Caco-2 (cell line): ENCODE data around the gene FAM120B. TPM values are rescaled to one million over a fixed set of nuclear protein-coding genes. Genes with fewer than 3 reads are reported as not detected.

Experiments
- BruUV-seq: library from RNA; stranded (reverse); fragments of 400-500 nt; replicated peaks from 2 replicates; lab custom pipeline; 2021; lab: Mats Ljungman, UMichigan
- CTCF ChIA-PET: fragments of 300-600 bp; sonication (Branson Sonifier 250); formaldehyde crosslinking; loops from one replicate; lab custom pipeline; 2022; ENCODE audit warnings: antibody characterized with exemption; lab: Charles Lee
- POLR2A ChIA-PET: fragments of 300-600 bp; sonication (Branson Sonifier 250); formaldehyde crosslinking; loops from one replicate; lab custom pipeline; 2022; ENCODE audit warnings: antibody characterized with exemption; lab: Charles Lee
- DNase-seq, 2 experiments: peaks; one replicate each; pipeline versions ENCODE4 v3.0.0 to v3.0.0-alpha.2; 2020 to 2022
- H3K27me3 ChIP-seq: replicated peaks from 2 replicates; pipeline ENCODE4 v1.6.0; 2011; ENCODE audit warnings: low read length; ENCODE audit not compliant: control insufficient read depth, insufficient read depth
- H3K36me3 ChIP-seq: 2 replicates; pipeline ENCODE4 v1.5.1; 2011; ENCODE audit warnings: low read length; ENCODE audit not compliant: control insufficient read depth, insufficient read depth
- H3K4me1 ChIP-seq: fragments of 250-450 bp; sonication (Bioruptor Pico); 2 replicates; pipeline ENCODE4 v1.5.1; 2020; ENCODE audit warnings: mild to moderate bottlenecking
- H3K4me3 ChIP-seq: 2 replicates; pipeline ENCODE4 v1.5.1; 2011; ENCODE audit warnings: low read depth, mild to moderate bottlenecking, control low read depth, low read length
- H3K9me3 ChIP-seq: fragments of 250-450 bp; sonication (Bioruptor Pico); 2 replicates; pipeline ENCODE4 v1.5.1; 2020; ENCODE audit warnings: mild to moderate bottlenecking, moderate library complexity
- H3K27ac Mint-ChIP-seq: one replicate; pipeline ENCODE4 v1.8.0; 2022; ENCODE audit warnings: mixed read lengths; ENCODE audit not compliant: unreplicated experiment
- H3K27me3 Mint-ChIP-seq: one replicate; pipeline ENCODE4 v1.8.0; 2022; ENCODE audit warnings: mixed read lengths; ENCODE audit not compliant: insufficient read depth, unreplicated experiment
- H3K36me3 Mint-ChIP-seq: one replicate; pipeline ENCODE4 v1.8.0; 2022; ENCODE audit warnings: mild to moderate bottlenecking, mixed read lengths; ENCODE audit not compliant: insufficient read depth, unreplicated experiment
- H3K4me1 Mint-ChIP-seq: one replicate; pipeline ENCODE4 v1.8.0; 2022; ENCODE audit warnings: low read depth, mixed read lengths; ENCODE audit not compliant: unreplicated experiment
- H3K4me3 Mint-ChIP-seq: one replicate; pipeline ENCODE4 v1.8.0; 2022; ENCODE audit warnings: mild to moderate bottlenecking, moderate library complexity, mixed read lengths; ENCODE audit not compliant: unreplicated experiment
- H3K9me3 Mint-ChIP-seq: one replicate; pipeline ENCODE4 v1.8.0; 2022; ENCODE audit warnings: mixed read lengths; ENCODE audit not compliant: unreplicated experiment
- CTCF ChIP-seq, 2 experiments: fragments of 200-600 bp in 1 of 2; IDR thresholded peaks; 1 replicate in 1 of 2; 2 replicates in 1 of 2; pipeline versions ENCODE4 v1.5.1 to v1.8.0; 2011 to 2022; ENCODE audit warnings: antibody characterized with exemption in 1 of 2, control low read depth in 1 of 2, inconsistent platforms in 1 of 2, low read depth in 1 of 2, low read length in 1 of 2, mild to moderate bottlenecking in 1 of 2, moderate library complexity in 1 of 2; ENCODE audit not compliant: insufficient read depth in 1 of 2, severe bottlenecking in 1 of 2, unreplicated experiment in 1 of 2
- intact Hi-C: fragments of 100-400 bp; cut with micrococcal nuclease; formaldehyde crosslinking; loops from one replicate; pipeline ENCODE4 v1.10.0; 2022; ENCODE audit not compliant: unreplicated experiment
- total RNA-seq: library from RNA; stranded (reverse); gene quantifications from 2 replicates; pipeline ENCODE4 v1.2.3, GENCODE V29; 2022

FAM120B gene
- total RNA-seq, 1 experiment from 2014 or later, result 21.0 TPM

- Mint-ChIP-seq H3K27me3 (no peaks in the 10 kb centered on the region), H3K27ac (no peak overlapping the region), H3K4me3 (no peak overlapping the region), H3K9me3 (no peaks in the 10 kb centered on the region), H3K4me1 (no peaks in the 10 kb centered on the region), H3K36me3 (no peaks in the 10 kb centered on the region)
- no peak for DNase-seq
- H3K27me3 ChIP-seq, result no peaks in the 10 kb centered on the region
- H3K4me3 ChIP-seq, result no peak overlapping the region
- POLR2A ChIA-PET, result no interaction called here
- CTCF ChIA-PET, result no interaction called here
- H3K4me1 ChIP-seq, result no peaks in the 10 kb centered on the region
- BruUV-seq, result no TSS peak
- no peaks in the 10 kb centered on the region for H3K36me3 ChIP-seq
- TF ChIP-seq CTCF (IDR thresholded peaks at IDR 0.05; ENCODE audit: insufficient read depth in 1 of 2, low read depth in 1 of 2, low read length in 1 of 2, severe bottlenecking in 1 of 2, unreplicated experiment in 1 of 2), result no peak
- no peaks in the 10 kb centered on the region for H3K9me3 ChIP-seq
- intact Hi-C loops, result no loop called here
Measured at GRCh38 chr6:170416303-170416702, 109.7 kb downstream of the FAM120B start.

GRCh38 chr6:170416959-170417606, 110.5 kb downstream of the FAM120B start:
- H3K27me3 Mint-ChIP-seq, result no peaks in the 10 kb centered on the region
- H3K9me3 ChIP-seq, result no peaks in the 10 kb centered on the region
- DNase-seq, result no peak
- ChIA-PET POLR2A (no interaction called here), CTCF (no interaction called here)
- H3K4me1 ChIP-seq, result no peaks in the 10 kb centered on the region
- no peaks in the 10 kb centered on the region for H3K9me3 Mint-ChIP-seq
- no peaks in the 10 kb centered on the region for H3K36me3 Mint-ChIP-seq
- no peak overlapping the region for H3K27ac Mint-ChIP-seq
- H3K27me3 ChIP-seq, result no peaks in the 10 kb centered on the region
- no peak overlapping the region for H3K4me3 ChIP-seq
- BruUV-seq, result no TSS peak
- intact Hi-C loops, result no loop called here
- TF ChIP-seq CTCF (IDR thresholded peaks at IDR 0.05; ENCODE audit: insufficient read depth in 1 of 2, low read depth in 1 of 2, low read length in 1 of 2, severe bottlenecking in 1 of 2, unreplicated experiment in 1 of 2), result no peak
- no peaks in the 10 kb centered on the region for H3K4me1 Mint-ChIP-seq
- H3K4me3 Mint-ChIP-seq, result no peak overlapping the region
- no peaks in the 10 kb centered on the region for H3K36me3 ChIP-seq

- Mint-ChIP-seq H3K27me3 (no peaks in the 10 kb centered on the region), H3K27ac (no peak overlapping the region), H3K9me3 (no peaks in the 10 kb centered on the region), H3K36me3 (no peaks in the 10 kb centered on the region), H3K4me1 (no peaks in the 10 kb centered on the region), H3K4me3 (no peak overlapping the region)
- BruUV-seq, result no TSS peak
- no peaks in the 10 kb centered on the region for H3K4me1 ChIP-seq
- intact Hi-C loops, result no loop called here
- no peaks in the 10 kb centered on the region for H3K9me3 ChIP-seq
- no peaks in the 10 kb centered on the region for H3K27me3 ChIP-seq
- CTCF ChIA-PET, result no interaction called here
- no peak for DNase-seq
- TF ChIP-seq CTCF (IDR thresholded peaks at IDR 0.05; ENCODE audit: insufficient read depth in 1 of 2, low read depth in 1 of 2, low read length in 1 of 2, severe bottlenecking in 1 of 2, unreplicated experiment in 1 of 2), result no peak
- no peak overlapping the region for H3K4me3 ChIP-seq
- POLR2A ChIA-PET, result no interaction called here
- no peaks in the 10 kb centered on the region for H3K36me3 ChIP-seq
Measured at GRCh38 chr6:170417881-170418280, 111.3 kb downstream of the FAM120B start.
